ENCODE data around the gene TBX18.

Gene TBX18

GRCh38 chr6:84707171-84707570 is 57.2 kb downstream of the TBX18 start:
- H3K27me3 ChIP-seq (replicated peaks; ENCODE audit: control insufficient read depth, insufficient read depth, low read length) = no peaks in the 10 kb centered on the region
- H3K4me3 ChIP-seq (replicated peaks; ENCODE audit: low read depth, low read length) = no peak overlapping the region
- no peak for DNase-seq (ENCODE audit: extremely low read depth, insufficient read length)
- H3K36me3 ChIP-seq (ENCODE audit: control insufficient read depth, insufficient read depth, low read length) = no peaks in the 10 kb centered on the region
- TF ChIP-seq, protein P1, sequence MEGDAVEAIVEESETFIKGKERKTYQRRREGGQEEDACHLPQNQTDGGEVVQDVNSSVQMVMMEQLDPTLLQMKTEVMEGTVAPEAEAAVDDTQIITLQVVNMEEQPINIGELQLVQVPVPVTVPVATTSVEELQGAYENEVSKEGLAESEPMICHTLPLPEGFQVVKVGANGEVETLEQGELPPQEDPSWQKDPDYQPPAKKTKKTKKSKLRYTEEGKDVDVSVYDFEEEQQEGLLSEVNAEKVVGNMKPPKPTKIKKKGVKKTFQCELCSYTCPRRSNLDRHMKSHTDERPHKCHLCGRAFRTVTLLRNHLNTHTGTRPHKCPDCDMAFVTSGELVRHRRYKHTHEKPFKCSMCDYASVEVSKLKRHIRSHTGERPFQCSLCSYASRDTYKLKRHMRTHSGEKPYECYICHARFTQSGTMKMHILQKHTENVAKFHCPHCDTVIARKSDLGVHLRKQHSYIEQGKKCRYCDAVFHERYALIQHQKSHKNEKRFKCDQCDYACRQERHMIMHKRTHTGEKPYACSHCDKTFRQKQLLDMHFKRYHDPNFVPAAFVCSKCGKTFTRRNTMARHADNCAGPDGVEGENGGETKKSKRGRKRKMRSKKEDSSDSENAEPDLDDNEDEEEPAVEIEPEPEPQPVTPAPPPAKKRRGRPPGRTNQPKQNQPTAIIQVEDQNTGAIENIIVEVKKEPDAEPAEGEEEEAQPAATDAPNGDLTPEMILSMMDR (IDR thresholded peaks at IDR 0.05; ENCODE audit: insufficient read depth, low read length, poor library complexity, severe bottlenecking) = no peak

DNA sequence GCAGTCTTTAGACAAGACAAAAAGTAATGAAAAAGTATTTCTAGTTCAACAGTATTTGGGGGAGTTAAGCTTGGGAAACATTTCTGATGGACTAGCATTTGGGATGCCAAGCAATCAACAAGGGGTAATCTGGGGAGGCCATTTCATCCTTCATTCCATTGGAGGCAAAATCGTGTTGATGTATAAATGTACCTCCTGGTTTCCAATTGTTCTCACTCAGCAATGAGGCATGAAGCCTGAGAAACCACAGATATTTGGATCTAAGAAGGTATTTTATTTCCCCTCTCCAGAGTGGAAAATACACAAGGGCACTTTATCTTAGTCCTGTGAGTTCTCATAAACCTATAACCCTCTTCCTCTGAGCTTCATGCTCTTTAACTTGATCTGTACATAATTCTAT is 68.2 kb downstream of the TBX18 start:
- Histone ChIP-seq H3K4me3 (replicated peaks; ENCODE audit: low read depth, low read length) (no peak overlapping the region), H3K36me3 (ENCODE audit: control insufficient read depth, insufficient read depth, low read length) (no peaks in the 10 kb centered on the region), H3K27me3 (replicated peaks; ENCODE audit: control insufficient read depth, insufficient read depth, low read length) (no peaks in the 10 kb centered on the region)
- DNase-seq (ENCODE audit: extremely low read depth, insufficient read length) = no peak
- TF ChIP-seq, protein P1 (IDR thresholded peaks at IDR 0.05; ENCODE audit: insufficient read depth, low read length, poor library complexity, severe bottlenecking) = no peak

- H3K4me3 ChIP-seq (replicated peaks; ENCODE audit: low read depth, low read length) = no peak overlapping the region
- no peak for DNase-seq (ENCODE audit: extremely low read depth, insufficient read length)
- H3K36me3 ChIP-seq (ENCODE audit: control insufficient read depth, insufficient read depth, low read length) = no peaks in the 10 kb centered on the region
- TF ChIP-seq, protein P1 (IDR thresholded peaks at IDR 0.05; ENCODE audit: insufficient read depth, low read length, poor library complexity, severe bottlenecking) = no peak
- H3K27me3 ChIP-seq (replicated peaks; ENCODE audit: control insufficient read depth, insufficient read depth, low read length) = no peaks in the 10 kb centered on the region
Measured at GRCh38 chr6:84691978-84692623, 72.3 kb downstream of the TBX18 start.

DNA sequence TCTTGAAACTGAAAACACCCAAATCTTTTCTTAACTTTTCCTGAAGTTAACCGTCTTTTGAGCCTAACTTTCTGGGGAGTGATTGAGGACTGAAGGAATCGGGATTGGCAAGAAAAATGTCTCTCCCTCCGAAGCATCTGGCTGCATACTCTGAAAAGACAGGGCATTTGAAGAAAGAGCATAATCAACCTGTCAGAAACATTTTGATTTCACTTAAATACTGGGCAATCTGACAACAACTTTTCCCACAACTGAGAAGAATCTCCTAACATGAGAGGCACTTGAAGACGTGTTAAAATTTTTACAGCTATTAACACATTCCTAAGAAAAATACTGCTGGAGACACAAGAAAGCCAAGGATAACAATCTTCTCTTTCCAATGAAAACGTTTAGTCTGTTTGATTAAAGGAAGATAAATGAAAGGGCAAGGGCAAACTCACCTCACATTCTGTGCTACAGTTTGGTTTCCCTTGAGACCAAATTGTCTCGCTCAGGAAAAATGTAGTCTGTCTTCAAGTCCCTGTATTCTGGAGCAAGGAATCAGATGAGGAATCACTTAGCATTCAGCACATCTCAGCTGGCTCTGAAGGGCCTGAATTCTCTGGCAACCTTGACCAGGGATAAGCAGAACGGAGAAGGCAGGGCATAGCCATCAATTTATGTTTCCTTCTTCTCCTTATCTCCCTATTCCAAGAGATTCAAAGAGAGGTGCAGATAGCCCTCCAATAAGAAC is 76.1 kb downstream of the TBX18 start:
- no peaks in the 10 kb centered on the region for H3K36me3 ChIP-seq (ENCODE audit: control insufficient read depth, insufficient read depth, low read length)
- H3K4me3 ChIP-seq (replicated peaks; ENCODE audit: low read depth, low read length) = no peak overlapping the region
- TF ChIP-seq, protein P1 (IDR thresholded peaks at IDR 0.05; ENCODE audit: insufficient read depth, low read length, poor library complexity, severe bottlenecking) = no peak
- DNase-seq (ENCODE audit: extremely low read depth, insufficient read length) = no peak
- no peaks in the 10 kb centered on the region for H3K27me3 ChIP-seq (replicated peaks; ENCODE audit: control insufficient read depth, insufficient read depth, low read length)

DNA sequence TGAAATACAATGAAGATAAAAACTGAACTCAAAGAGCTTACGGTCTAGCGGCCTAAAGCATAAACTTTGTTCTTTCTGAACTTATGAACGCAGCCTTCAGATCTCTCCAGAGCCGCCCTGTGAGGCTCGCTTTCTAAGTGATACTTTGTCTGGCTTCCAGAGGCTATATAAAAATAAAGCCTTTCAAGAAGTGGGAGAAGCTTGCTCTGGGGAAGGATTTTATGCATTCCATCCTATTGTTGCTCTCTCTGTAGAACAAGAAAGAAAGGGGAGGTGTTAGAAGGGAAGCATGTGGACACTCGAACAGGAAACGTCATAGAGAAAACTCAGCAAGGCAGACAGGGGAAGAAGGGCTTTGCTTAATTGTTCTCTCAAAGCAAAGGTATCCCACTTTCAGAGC is 77.0 kb downstream of the TBX18 start:
- Histone ChIP-seq H3K36me3 (ENCODE audit: control insufficient read depth, insufficient read depth, low read length) (no peaks in the 10 kb centered on the region), H3K27me3 (replicated peaks; ENCODE audit: control insufficient read depth, insufficient read depth, low read length) (no peaks in the 10 kb centered on the region), H3K4me3 (replicated peaks; ENCODE audit: low read depth, low read length) (no peak overlapping the region)
- DNase-seq (ENCODE audit: extremely low read depth, insufficient read length) = no peak
- TF ChIP-seq, protein P1 (IDR thresholded peaks at IDR 0.05; ENCODE audit: insufficient read depth, low read length, poor library complexity, severe bottlenecking) = no peak

All from GM06990 (cell line).